GM12892 (cell line): ENCODE measurements around the gene TMEM242.

Source experiments
- POLR2A ChIP-seq: IDR thresholded peaks from 2 replicates; pipeline ENCODE4 v1.6.1; 2011; ENCODE audit warnings: low read depth, low read length, control low read depth
- POLR2AphosphoS5 ChIP-seq: IDR thresholded peaks from 2 replicates; pipeline ENCODE4 v1.6.1; 2011; ENCODE audit warnings: low read depth, low read length, control low read depth
- TAF1 ChIP-seq: IDR thresholded peaks from 2 replicates; pipeline ENCODE4 v1.6.1; 2011; ENCODE audit warnings: low read depth, mild to moderate bottlenecking, control low read depth, low read length, borderline replicate concordance

- TF ChIP-seq POLR2A (no peak), TAF1 (no peak), POLR2AphosphoS5 (no peak)
These were observed 43.2 kb downstream of the TMEM242 start for GRCh38 chr6:157280157-157280556.
